Adrenal gland (tissue), 12 donors: ENCODE measurements around the gene DIP2C. TPM values are rescaled to one million over a fixed set of nuclear protein-coding genes. Genes with fewer than 3 reads are reported as not detected.

Source experiments
- DNase-seq, 7 donors: peaks; one replicate each; pipeline ENCODE4 v3.0.0-alpha.2; 2019 to 2020
- H3K27ac ChIP-seq, 5 donors: fragments of 200-600 bp; sonication (generic) in 4 of 5; 1 replicate in 3 of 5; 2 replicates in 2 of 5; pipeline versions ENCODE4 v1.5.1 to v1.8.0; 2016 to 2020; ENCODE audit warnings: mild to moderate bottlenecking in 1 of 5
- H3K27me3 ChIP-seq: fragments of 200-600 bp; 2 replicates; pipeline ENCODE4 v1.8.0; 2021
- H3K36me3 ChIP-seq, 2 donors: fragments of 200-600 bp; replicated peaks in 1 of 2; 1 replicate in 1 of 2; 2 replicates in 1 of 2; pipeline versions ENCODE4 v1.5.1 to v1.8.0; 2018 to 2022
- H3K4me1 ChIP-seq, 2 donors: fragments of 200-600 bp; replicated peaks in 1 of 2; 1 replicate in 1 of 2; 2 replicates in 1 of 2; pipeline versions ENCODE4 v1.5.1 to v1.8.0; 2018 to 2021
- H3K4me3 ChIP-seq, 4 donors: fragments of 200-600 bp; sonication (generic) in 3 of 4; one replicate each; pipeline ENCODE4 v1.5.1; 2016 to 2018
- H3K9me3 ChIP-seq, 3 donors: fragments of 200-600 bp; sonication (generic) in 1 of 3; replicated peaks in 1 of 3; 1 replicate in 2 of 3; 2 replicates in 1 of 3; pipeline versions ENCODE4 v1.5.1 to v1.8.0; 2016 to 2021
- CTCF ChIP-seq, 6 experiments: fragments of 450-650 bp in 4 of 6; fragments of 200-600 bp in 2 of 6; sonication (generic) in 1 of 6; IDR thresholded peaks; 1 replicate in 5 of 6; 2 replicates in 1 of 6; pipeline versions ENCODE4 v1.5.1 to v1.8.0; 2016 to 2021; ENCODE audit warnings: antibody characterized with exemption in 6 of 6, mild to moderate bottlenecking in 2 of 6, moderate library complexity in 1 of 6
- POLR2A ChIP-seq, 2 donors: fragments of 450-650 bp; IDR thresholded peaks; one replicate each; pipeline ENCODE4 v1.6.1; 2017; ENCODE audit warnings: antibody characterized with exemption in 2 of 2, mild to moderate bottlenecking in 2 of 2, moderate library complexity in 1 of 2
- WGBS, 4 donors: extraction: QIAGEN DNeasy Blood & Tissue Kit in 2 of 4; methylation state at CpG; one replicate each; pipeline versions ENCODE4 v1.1.5 to v1.1.7; 2013 to 2017; 5-methylcytosine and 5-hydroxymethylcytosine counted together
- intact Hi-C, 2 donors: fragments of 100-400 bp; cut with DNase I; formaldehyde crosslinking; loops; one replicate each; pipeline versions ENCODE4 v1.14.1 to v1.15.0; 2022 to 2023
- polyA plus RNA-seq, 3 donors: library from polyadenylated mRNA; stranded (reverse); fragments of 200-250 nt in 2 of 3; fragments of 350-450 nt in 1 of 3; fragmentation: Illumina TruSeq in 1 of 3; extraction: RNeasy Lipid Tissue Mini Kit (QIAGEN cat#74804) in 1 of 3; gene quantifications; one replicate each; pipeline ENCODE4 v1.2.3, GENCODE V29; 2013 to 2014
- total RNA-seq, 9 donors: library from RNA; depleted of rRNA in 4 of 9; stranded (reverse); fragments of >200 nt in 4 of 9; fragments of 120-200 nt in 1 of 9; fragmentation: NEBNext Ultra II Directional in 1 of 9; extraction: Animal tissue kit (Norgen Biotek cat#: 25700) in 1 of 9; gene quantifications; one replicate each; pipeline versions ENCODE4 v1.1.0 to v1.2.4, GENCODE V29; 2013 to 2023
- donor health status: healthy with polysubstance abuse.
- donor health status: Bipolar disorder and iron deficiency.
- donor health status: DM: yes; HTN: yes; CAD: no.
- donor health status: DM: no; HTN: no; CAD: no.
- donor health status: DM: no; HTN: no; CAD: no.
- donor health status: DM: yes; HTN: yes; CAD: no.

Gene DIP2C
- total and polyA plus RNA-seq, 12 donors = 4.8 to 23.9 (median 19.7) TPM

- no peak overlapping the region for H3K27ac ChIP-seq
- H3K4me3 ChIP-seq = no peak overlapping the region
- no peaks in the 10 kb centered on the region for H3K27me3 ChIP-seq
- H3K36me3 ChIP-seq = no peaks in the 10 kb centered on the region
- 92 to 97% (median 93%) methylated on average over 8 to 14 of the region's 14 CpGs for WGBS, 4 donors
- no peaks in the 10 kb centered on the region for H3K4me1 ChIP-seq
- DNase-seq = no peak
- intact Hi-C loops = no loop called here
- peaks cover 0 to 12% (median 0%) of the 10 kb centered on the region in 3 donors for H3K9me3 ChIP-seq
- TF ChIP-seq CTCF (IDR thresholded peaks at IDR 0.05) = no peak
- TF ChIP-seq POLR2A (IDR thresholded peaks at IDR 0.05) = no peak
Measured at GRCh38 chr10:646118-646524, 43.3 kb downstream of the DIP2C start.

GRCh38 chr10:644943-645334, 44.5 kb downstream of the DIP2C start:
- no peak overlapping the region for H3K4me3 ChIP-seq
- H3K4me1 ChIP-seq = no peaks in the 10 kb centered on the region
- no peaks in the 10 kb centered on the region for H3K36me3 ChIP-seq
- no peaks in the 10 kb centered on the region for H3K27me3 ChIP-seq
- DNase-seq = no peak
- TF ChIP-seq POLR2A (IDR thresholded peaks at IDR 0.05) = no peak
- TF ChIP-seq CTCF (IDR thresholded peaks at IDR 0.05) = no peak
- intact Hi-C loops = no loop called here
- peaks cover 0 to 12% (median 0%) of the 10 kb centered on the region in 3 donors for H3K9me3 ChIP-seq
- 95 to 98% (median 96%) methylated on average over 5 of the region's 5 CpGs for WGBS, 4 donors
- H3K27ac ChIP-seq = no peak overlapping the region

GRCh38 chr10:644076-644942, 45.2 kb downstream of the DIP2C start:
- intact Hi-C loops = no loop called here
- DNase-seq = no peak
- Histone ChIP-seq H3K4me3 (no peak overlapping the region), H3K27me3 (no peaks in the 10 kb centered on the region), H3K36me3 (no peaks in the 10 kb centered on the region), H3K4me1 (no peaks in the 10 kb centered on the region), H3K27ac (no peak overlapping the region), H3K9me3 (peaks cover 0 to 12% (median 0%) of the 10 kb centered on the region in 3 donors)
- 87 to 90% (median 89%) methylated on average over 22 to 23 of the region's 23 CpGs for WGBS, 4 donors
- TF ChIP-seq POLR2A (IDR thresholded peaks at IDR 0.05) (no peak), CTCF (IDR thresholded peaks at IDR 0.05) (no peak)

DNA sequence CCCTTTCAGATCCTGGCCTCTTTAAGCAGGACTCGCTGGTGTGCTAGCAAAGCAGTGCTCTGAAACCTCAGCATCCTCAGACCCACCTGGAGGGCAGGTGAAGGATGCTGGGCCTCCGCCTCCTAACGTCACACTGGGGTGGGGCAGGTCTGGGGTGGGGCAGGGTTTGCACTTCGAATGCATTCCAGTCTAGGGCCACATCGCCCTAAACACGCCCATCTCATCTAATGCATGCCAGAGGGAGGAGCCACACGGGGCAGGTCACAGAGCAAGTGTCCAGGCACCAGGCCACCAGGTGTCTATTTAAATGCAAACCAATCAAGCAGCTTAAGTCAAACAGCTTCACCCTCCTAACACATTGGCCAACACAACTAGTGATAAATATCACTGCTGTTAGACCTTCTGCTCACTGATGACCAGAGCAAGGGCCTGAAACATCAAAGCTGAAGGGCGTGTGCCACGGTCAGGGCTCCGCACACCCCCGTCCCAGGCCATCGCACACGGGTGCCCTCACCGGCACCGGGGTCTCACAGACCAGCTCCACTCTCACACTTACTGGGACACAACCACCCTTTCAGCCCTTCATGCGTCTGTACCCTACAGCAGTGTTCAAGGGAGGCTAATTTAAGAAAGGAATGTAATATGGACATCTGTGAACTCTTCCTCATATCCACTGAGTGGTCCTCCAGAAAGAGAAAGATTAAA, 47.1 kb downstream of the DIP2C start:
- Histone ChIP-seq H3K9me3 (peaks cover 0 to 12% (median 0%) of the 10 kb centered on the region in 3 donors), H3K36me3 (no peaks in the 10 kb centered on the region), H3K27ac (no peak overlapping the region), H3K27me3 (no peaks in the 10 kb centered on the region), H3K4me3 (no peak overlapping the region), H3K4me1 (no peaks in the 10 kb centered on the region)
- intact Hi-C loops = no loop called here
- 91 to 97% (median 94%) methylated on average over 16 of the region's 16 CpGs for WGBS, 4 donors
- TF ChIP-seq CTCF (IDR thresholded peaks at IDR 0.05) (no peak), POLR2A (IDR thresholded peaks at IDR 0.05) (no peak)
- no peak for DNase-seq
